Heart left ventricle (tissue), 16 donors: ENCODE measurements around the gene MAGI1. TPM values are rescaled to one million over a fixed set of nuclear protein-coding genes. Genes with fewer than 3 reads are reported as not detected.

Source experiments
- ATAC-seq, 4 donors: fragments of 200-7000 bp; cut with Tn5 transposase; one replicate each; pipeline ENCODE4 v1.9.1; 2020 to 2022; ENCODE audit warnings: moderate library complexity in 4 of 4, mild to moderate bottlenecking in 3 of 4, moderate number of reproducible peaks in 1 of 4
- DNase-seq, 5 donors: peaks; one replicate each; pipeline ENCODE4 v3.0.0-alpha.2; 2020
- H3K27ac ChIP-seq, 12 donors: fragments of 200-600 bp; sonication (generic) in 4 of 12; one replicate each; pipeline versions ENCODE4 v1.5.0 to v1.8.0; 2016 to 2022; ENCODE audit warnings: mild to moderate bottlenecking in 2 of 12
- H3K27me3 ChIP-seq, 9 donors: fragments of 200-600 bp; sonication (generic) in 2 of 9; one replicate each; pipeline versions ENCODE4 v1.5.1 to v1.8.0; 2016 to 2022; ENCODE audit warnings: mild to moderate bottlenecking in 3 of 9
- H3K36me3 ChIP-seq, 9 donors: fragments of 200-600 bp; sonication (generic) in 2 of 9; one replicate each; pipeline versions ENCODE4 v1.5.0 to v1.8.0; 2018 to 2022; ENCODE audit warnings: mild to moderate bottlenecking in 2 of 9
- H3K4me1 ChIP-seq, 12 donors: fragments of 200-600 bp; sonication (generic) in 4 of 12; one replicate each; pipeline versions ENCODE4 v1.5.0 to v1.8.0; 2016 to 2022; ENCODE audit warnings: mild to moderate bottlenecking in 3 of 12
- H3K4me3 ChIP-seq, 12 donors: fragments of 200-600 bp; sonication (generic) in 4 of 12; one replicate each; pipeline versions ENCODE4 v1.5.0 to v1.8.0; 2017 to 2022; ENCODE audit warnings: mild to moderate bottlenecking in 9 of 12, moderate library complexity in 4 of 12
- H3K9me3 ChIP-seq, 12 donors: fragments of 200-600 bp; sonication (generic) in 4 of 12; one replicate each; pipeline versions ENCODE4 v1.5.0 to v1.8.0; 2016 to 2022; ENCODE audit warnings: mild to moderate bottlenecking in 1 of 12
- POLR2A ChIP-seq, 2 donors: fragments of 450-650 bp; IDR thresholded peaks; one replicate each; pipeline ENCODE4 v1.6.1; 2017; ENCODE audit warnings: antibody characterized with exemption in 2 of 2, mild to moderate bottlenecking in 2 of 2, moderate library complexity in 2 of 2
- WGBS, 4 donors: extraction: QIAGEN DNeasy Blood & Tissue Kit in 2 of 4; methylation state at CpG; one replicate each; pipeline versions ENCODE4 v1.1.5 to v1.1.7; 2013 to 2018; 5-methylcytosine and 5-hydroxymethylcytosine counted together
- intact Hi-C, 10 donors: fragments of 100-400 bp; cut with DNase I; formaldehyde crosslinking; loops; one replicate each; pipeline versions ENCODE4 v1.11.1 to v1.14.2; 2022
- polyA plus RNA-seq, 2 donors: library from polyadenylated mRNA; stranded (reverse); fragments of 200-250 nt; gene quantifications; one replicate each; pipeline ENCODE4 v1.2.3, GENCODE V29; 2013
- total RNA-seq, 9 donors: library from RNA; depleted of rRNA in 2 of 9; stranded (reverse); fragments of >200 nt in 2 of 9; fragmentation: NEBNext Ultra II Directional in 3 of 9; extraction: Animal tissue kit (Norgen Biotek cat#: 25700) in 3 of 9; gene quantifications; one replicate each; pipeline versions ENCODE4 v1.1.0 to v1.2.4, GENCODE V29; 2016 to 2023
- TF ChIP-seq, protein P1 (sequence below), 12 donors: fragments of 200-600 bp; sonication (generic) in 4 of 12; IDR thresholded peaks; one replicate each; pipeline versions ENCODE4 v1.5.0 to v1.8.0; 2018 to 2022; ENCODE audit warnings: antibody characterized with exemption in 12 of 12, mild to moderate bottlenecking in 5 of 12
- donor health status: ischemic (EF 13 %, LVEDD 7.1; RV severe dilation, severe dysfunction).
- donor health status: healthy with polysubstance abuse.
- donor health status: DM: no; HTN: yes; CAD: no.
- donor health status: DM: no; HTN: no; CAD: no.
- donor health status: ischemic (EF 25% LVEDD 6.9; RV normal size, moderate dysfunction).
- donor health status: ischemic (EF 25% LVEDD 5.7; RV mildly dilated, moderate dysfunction).
- donor health status: healthy.
- donor health status: DM: yes; HTN: yes; CAD: no.
- donor health status: ischemic (EF 35%, LVEDD 5.7; RV mildly dilated, moderate dysfunction).
- donor health status: nonischemic (EF 11% LVEDD 7.7; RV severe dilation, severe dysfunction).
- donor health status: DM: yes; HTN: yes; CAD: no.
- donor health status: PGD.
- donor health status: ischemic (EF 29% LVEDD 5.4; RV normal size, mild dysfunction).
- donor health status: nonischemic (EF 23%, LVEDD 6.1; RV moderate dilation, normal function).

MAGI1 gene
- total and polyA plus RNA-seq, 11 donors, result 18.5 to 52.1 (median 31.4) TPM

DNA sequence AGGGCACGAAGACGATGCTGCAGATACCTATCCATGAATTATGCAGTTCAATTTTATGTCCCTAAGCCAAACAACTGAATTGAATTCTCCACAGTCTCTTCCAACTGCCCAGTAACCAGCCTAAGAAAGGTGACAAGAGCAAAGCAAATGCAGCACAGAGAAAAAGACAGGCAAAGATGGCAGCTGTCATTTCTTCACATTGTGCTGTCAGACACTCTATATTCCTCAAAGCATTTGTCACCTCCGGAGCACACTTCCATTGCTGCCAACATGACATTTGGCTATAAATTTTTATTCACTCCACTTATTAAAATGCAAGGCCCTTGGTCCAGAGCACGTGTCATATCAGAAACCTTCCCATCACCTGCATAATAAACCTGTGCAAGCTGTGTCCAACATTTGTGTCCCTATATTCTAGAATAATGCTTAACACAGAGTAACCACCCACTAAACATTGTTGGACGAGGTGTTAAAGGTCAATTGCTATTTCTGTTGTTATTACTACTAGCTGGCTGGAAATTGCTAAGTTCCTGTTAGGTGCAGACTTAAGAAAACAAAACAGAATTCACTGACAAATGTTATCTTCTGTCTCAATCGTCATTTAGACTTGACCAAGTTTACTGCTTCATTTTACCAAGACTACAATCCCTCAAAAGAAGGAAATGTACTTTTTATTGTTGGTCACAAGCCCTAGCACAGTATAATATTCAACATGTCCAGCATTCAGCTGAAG, 89.7 kb downstream of the MAGI1 start:
- intact Hi-C loops, result loop anchor here in 1 of 10 donors (5.0 kb wide), 1 partner anchor 88 kb away; the partner anchor contains the start of gene MAGI1
- H3K9me3 ChIP-seq, result no peaks in the 10 kb centered on the region
- peaks cover 13 to 89% (median 61%) of the 10 kb centered on the region in 12 donors for H3K4me1 ChIP-seq
- H3K27ac ChIP-seq, result peak overlapping the region in 11 of 12 donors; percentile 26 to 68 (median 53)
- 38 to 46% (median 44%) methylated on average over 6 of the region's 6 CpGs for WGBS, 4 donors
- ATAC-seq (peak; percentile 21 to 70 (median 61)), DNase-seq (no peak)
- no peaks in the 10 kb centered on the region for H3K36me3 ChIP-seq
- no peak for TF ChIP-seq POLR2A (IDR thresholded peaks at IDR 0.05)
- TF ChIP-seq, protein P1, sequence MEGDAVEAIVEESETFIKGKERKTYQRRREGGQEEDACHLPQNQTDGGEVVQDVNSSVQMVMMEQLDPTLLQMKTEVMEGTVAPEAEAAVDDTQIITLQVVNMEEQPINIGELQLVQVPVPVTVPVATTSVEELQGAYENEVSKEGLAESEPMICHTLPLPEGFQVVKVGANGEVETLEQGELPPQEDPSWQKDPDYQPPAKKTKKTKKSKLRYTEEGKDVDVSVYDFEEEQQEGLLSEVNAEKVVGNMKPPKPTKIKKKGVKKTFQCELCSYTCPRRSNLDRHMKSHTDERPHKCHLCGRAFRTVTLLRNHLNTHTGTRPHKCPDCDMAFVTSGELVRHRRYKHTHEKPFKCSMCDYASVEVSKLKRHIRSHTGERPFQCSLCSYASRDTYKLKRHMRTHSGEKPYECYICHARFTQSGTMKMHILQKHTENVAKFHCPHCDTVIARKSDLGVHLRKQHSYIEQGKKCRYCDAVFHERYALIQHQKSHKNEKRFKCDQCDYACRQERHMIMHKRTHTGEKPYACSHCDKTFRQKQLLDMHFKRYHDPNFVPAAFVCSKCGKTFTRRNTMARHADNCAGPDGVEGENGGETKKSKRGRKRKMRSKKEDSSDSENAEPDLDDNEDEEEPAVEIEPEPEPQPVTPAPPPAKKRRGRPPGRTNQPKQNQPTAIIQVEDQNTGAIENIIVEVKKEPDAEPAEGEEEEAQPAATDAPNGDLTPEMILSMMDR (IDR thresholded peaks at IDR 0.05), result no peak
- H3K4me3 ChIP-seq, result no peak overlapping the region
- no peaks in the 10 kb centered on the region for H3K27me3 ChIP-seq

DNA sequence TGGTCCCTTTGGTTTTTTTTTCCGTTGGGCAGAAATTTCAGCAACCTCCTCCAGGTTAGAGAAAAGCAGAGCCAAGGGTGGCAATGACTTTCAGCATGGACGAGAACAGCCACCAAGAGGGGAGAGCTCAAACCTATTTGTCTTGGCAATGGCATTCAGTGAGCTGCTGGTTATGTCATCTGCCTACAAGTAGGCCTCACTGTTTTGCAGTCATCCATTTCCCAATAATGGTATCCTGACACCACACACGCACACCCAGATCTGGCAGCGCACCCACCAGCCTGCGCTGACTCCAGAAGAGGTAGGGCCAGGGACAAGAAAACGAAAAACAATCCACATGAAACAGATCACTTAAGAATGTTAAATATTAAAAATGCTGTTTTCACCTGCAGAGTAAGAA, 92.3 kb downstream of the MAGI1 start:
- Histone ChIP-seq H3K27ac (peak overlapping the region; percentile 3 to 77 (median 59)), H3K4me3 (no peak overlapping the region), H3K9me3 (no peaks in the 10 kb centered on the region), H3K36me3 (no peaks in the 10 kb centered on the region), H3K27me3 (no peaks in the 10 kb centered on the region), H3K4me1 (peaks cover 2 to 75% (median 47%) of the 10 kb centered on the region in 12 donors)
- DNase-seq (peak in 3 of 5 donors; percentile 28 to 44 (median 33)), ATAC-seq (peak; percentile 28 to 68 (median 44))
- 43 to 59% (median 49%) methylated on average over 6 of the region's 6 CpGs for WGBS, 4 donors
- intact Hi-C loops, result loop anchor here in 1 of 10 donors (5.0 kb wide), 1 partner anchor 91 kb away; the partner anchor contains the start of gene MAGI1
- no peak for TF ChIP-seq POLR2A (IDR thresholded peaks at IDR 0.05)
- TF ChIP-seq, protein P1 (IDR thresholded peaks at IDR 0.05), result no peak

DNA sequence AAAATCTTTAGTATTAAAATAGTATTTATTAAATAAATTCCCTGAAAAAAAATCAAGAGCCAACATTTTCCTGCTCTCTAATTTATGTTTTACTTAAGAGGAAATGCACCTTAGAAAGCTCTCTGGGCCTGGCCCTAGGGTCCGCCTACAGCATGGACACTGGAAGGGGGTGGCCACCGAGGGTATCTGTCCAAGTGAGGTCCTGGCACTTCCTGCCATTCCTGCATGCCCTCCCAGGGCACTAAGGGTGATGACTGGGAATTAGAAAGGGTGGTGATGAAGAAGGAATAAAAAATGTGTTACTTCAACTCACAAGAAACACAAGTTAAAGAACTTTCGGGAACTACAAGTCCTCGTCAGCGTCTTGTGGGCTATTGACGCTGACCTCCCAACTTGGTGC, 92.8 kb downstream of the MAGI1 start:
- no peak for TF ChIP-seq POLR2A (IDR thresholded peaks at IDR 0.05)
- TF ChIP-seq, protein P1 (IDR thresholded peaks at IDR 0.05), result no peak
- Histone ChIP-seq H3K4me3 (no peak overlapping the region), H3K4me1 (peaks cover 2 to 73% (median 47%) of the 10 kb centered on the region in 12 donors), H3K27ac (peak overlapping the region; percentile 3 to 77 (median 59)), H3K36me3 (no peaks in the 10 kb centered on the region), H3K9me3 (no peaks in the 10 kb centered on the region), H3K27me3 (no peaks in the 10 kb centered on the region)
- DNase-seq (no peak), ATAC-seq (no peak)
- 62 to 68% (median 65%) methylated on average over 6 of the region's 6 CpGs for WGBS, 4 donors
- intact Hi-C loops, result loop anchor here in 1 of 10 donors (5.0 kb wide), 1 partner anchor 91 kb away; the partner anchor contains the start of gene MAGI1

DNA sequence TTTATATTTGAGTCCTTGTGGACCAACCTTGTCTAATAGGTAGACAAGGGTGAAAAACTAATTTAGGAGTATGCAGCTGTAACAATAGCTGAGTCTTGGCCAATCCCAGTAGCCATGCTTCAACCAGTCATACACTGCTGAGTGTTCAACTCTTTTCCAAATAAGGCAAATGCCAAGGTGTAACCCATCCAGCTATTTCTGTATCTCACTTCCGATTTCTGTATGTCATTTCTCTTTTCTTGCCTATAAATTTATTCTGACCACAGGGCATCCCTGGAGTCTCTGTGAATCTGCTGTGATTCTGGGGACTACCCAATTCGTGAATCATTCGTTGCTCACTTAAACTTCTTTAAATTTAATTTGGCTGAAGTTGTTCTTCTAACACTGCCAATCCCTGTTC, 93.2 kb downstream of the MAGI1 start:
- DNase-seq (no peak), ATAC-seq (no peak)
- Histone ChIP-seq H3K36me3 (no peaks in the 10 kb centered on the region), H3K27me3 (no peaks in the 10 kb centered on the region), H3K9me3 (no peaks in the 10 kb centered on the region), H3K4me3 (no peak overlapping the region), H3K4me1 (peaks cover 2 to 72% (median 45%) of the 10 kb centered on the region in 12 donors), H3K27ac (peak overlapping the region; percentile 3 to 77 (median 59))
- 78 to 88% (median 82%) methylated on average over 3 of the region's 3 CpGs for WGBS, 4 donors
- intact Hi-C loops, result loop anchor here in 1 of 10 donors (5.0 kb wide), 1 partner anchor 92 kb away; the partner anchor contains the start of gene MAGI1
- no peak for TF ChIP-seq POLR2A (IDR thresholded peaks at IDR 0.05)
- TF ChIP-seq, protein P1 (IDR thresholded peaks at IDR 0.05), result no peak
